ENCODE measurements around the gene PNP.

GRCh38 chr14:20490563-20490962 lies 21.4 kb downstream of the PNP start:
- TF ChIP-seq CTCF (IDR thresholded peaks at IDR 0.05) (no peak), POLR2AphosphoS5 (IDR thresholded peaks at IDR 0.05) (no peak), EP300 (IDR thresholded peaks at IDR 0.05; ENCODE audit: low read depth) (no peak)

Measured in transverse colon (tissue), 4 donors.